ENCODE results near the gene RHEBL1.

DNA sequence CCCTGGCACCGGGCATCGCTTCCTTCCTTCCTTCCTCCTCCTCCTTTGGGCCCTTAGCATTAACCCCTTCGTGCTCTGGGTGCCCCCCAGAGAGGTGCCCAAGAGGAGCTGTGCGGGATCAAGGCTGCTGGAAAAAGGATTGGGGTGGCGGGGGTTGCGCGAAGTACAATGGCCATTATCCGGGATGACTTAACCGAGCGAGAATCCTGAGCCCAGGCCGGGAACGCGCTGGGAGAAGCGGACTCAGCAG lies 22.0 kb upstream of the RHEBL1 start:
- no peak for TF ChIP-seq POLR2AphosphoS5 (IDR thresholded peaks at IDR 0.05)
- no peak for TF ChIP-seq POLR2A (IDR thresholded peaks at IDR 0.05)
- TF ChIP-seq CTCF (IDR thresholded peaks at IDR 0.05) = no peak

Measured in breast epithelium (tissue), 3 donors.